Calu3 (cell line): ENCODE measurements around the gene ADD2. TPM values are rescaled to one million over a fixed set of nuclear protein-coding genes. Genes with fewer than 3 reads are reported as not detected.

Experiments used
- BruUV-seq: library from RNA; stranded (reverse); fragments of 400-500 nt; replicated peaks from 2 replicates; lab custom pipeline; 2021; lab: Mats Ljungman, UMichigan
- CTCF ChIA-PET: fragments of 300-600 bp; sonication (Branson Sonifier 250); formaldehyde crosslinking; loops from one replicate; lab custom pipeline; 2022; ENCODE audit warnings: antibody characterized with exemption; lab: Charles Lee
- DNase-seq: peaks from one replicate; pipeline ENCODE4 v3.0.0; 2022
- H3K27ac Mint-ChIP-seq: one replicate; pipeline ENCODE4 v1.8.0; 2022; ENCODE audit warnings: mixed read lengths; ENCODE audit not compliant: unreplicated experiment
- H3K27me3 Mint-ChIP-seq: one replicate; pipeline ENCODE4 v1.8.0; 2022; ENCODE audit warnings: mixed read lengths; ENCODE audit not compliant: unreplicated experiment
- H3K36me3 Mint-ChIP-seq: one replicate; pipeline ENCODE4 v1.8.0; 2022; ENCODE audit warnings: mild to moderate bottlenecking, moderate library complexity, mixed read lengths; ENCODE audit not compliant: insufficient read depth, unreplicated experiment
- H3K4me1 Mint-ChIP-seq: one replicate; pipeline ENCODE4 v1.8.0; 2022; ENCODE audit warnings: mild to moderate bottlenecking, low read depth, mixed read lengths; ENCODE audit not compliant: unreplicated experiment
- H3K4me3 Mint-ChIP-seq: one replicate; pipeline ENCODE4 v1.8.0; 2022; ENCODE audit warnings: mild to moderate bottlenecking, low read depth, moderate library complexity, mixed read lengths; ENCODE audit not compliant: unreplicated experiment
- H3K9me3 Mint-ChIP-seq: one replicate; pipeline ENCODE4 v1.8.0; 2022; ENCODE audit warnings: low read depth, mixed read lengths; ENCODE audit not compliant: unreplicated experiment
- intact Hi-C: fragments of 100-400 bp; cut with micrococcal nuclease; formaldehyde crosslinking; loops from one replicate; pipeline ENCODE4 v1.10.0; 2022; ENCODE audit not compliant: unreplicated experiment
- total RNA-seq: library from RNA; stranded (reverse); gene quantifications from 2 replicates; pipeline ENCODE4 v1.2.3, GENCODE V29; 2022
- TF ChIP-seq, protein P1 (sequence below): fragments of 200-600 bp; IDR thresholded peaks from one replicate; pipeline ENCODE4 v1.8.0; 2022; ENCODE audit warnings: antibody characterized with exemption; ENCODE audit not compliant: unreplicated experiment

Gene ADD2
- total RNA-seq, 1 experiment from 2014 or later: 0.14 TPM

DNA sequence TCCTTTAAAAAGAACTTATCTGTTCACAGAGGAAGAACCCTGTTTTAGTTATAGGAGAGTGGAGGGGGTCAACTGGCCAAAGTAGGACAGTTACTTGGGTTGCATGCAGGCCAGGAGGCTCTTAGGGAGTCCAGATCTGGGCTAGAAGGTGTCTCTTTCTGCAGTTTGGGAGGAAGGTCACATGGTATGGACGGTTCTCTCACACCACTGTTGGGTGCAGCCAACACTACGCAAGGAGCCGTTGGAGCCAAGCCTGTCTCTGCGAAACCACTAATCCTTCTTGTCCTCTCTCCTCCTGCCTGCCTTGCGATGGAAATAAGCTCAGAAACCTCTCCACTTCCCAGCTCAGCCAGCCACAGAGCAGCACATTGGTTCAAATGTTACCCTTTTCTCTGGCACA lies 108.4 kb downstream of the ADD2 start:
- Mint-ChIP-seq H3K9me3 (no peaks in the 10 kb centered on the region), H3K4me3 (no peak overlapping the region), H3K36me3 (no peaks in the 10 kb centered on the region), H3K27me3 (peaks cover 98% of the 10 kb centered on the region), H3K4me1 (no peaks in the 10 kb centered on the region), H3K27ac (no peak overlapping the region)
- TF ChIP-seq, protein P1, sequence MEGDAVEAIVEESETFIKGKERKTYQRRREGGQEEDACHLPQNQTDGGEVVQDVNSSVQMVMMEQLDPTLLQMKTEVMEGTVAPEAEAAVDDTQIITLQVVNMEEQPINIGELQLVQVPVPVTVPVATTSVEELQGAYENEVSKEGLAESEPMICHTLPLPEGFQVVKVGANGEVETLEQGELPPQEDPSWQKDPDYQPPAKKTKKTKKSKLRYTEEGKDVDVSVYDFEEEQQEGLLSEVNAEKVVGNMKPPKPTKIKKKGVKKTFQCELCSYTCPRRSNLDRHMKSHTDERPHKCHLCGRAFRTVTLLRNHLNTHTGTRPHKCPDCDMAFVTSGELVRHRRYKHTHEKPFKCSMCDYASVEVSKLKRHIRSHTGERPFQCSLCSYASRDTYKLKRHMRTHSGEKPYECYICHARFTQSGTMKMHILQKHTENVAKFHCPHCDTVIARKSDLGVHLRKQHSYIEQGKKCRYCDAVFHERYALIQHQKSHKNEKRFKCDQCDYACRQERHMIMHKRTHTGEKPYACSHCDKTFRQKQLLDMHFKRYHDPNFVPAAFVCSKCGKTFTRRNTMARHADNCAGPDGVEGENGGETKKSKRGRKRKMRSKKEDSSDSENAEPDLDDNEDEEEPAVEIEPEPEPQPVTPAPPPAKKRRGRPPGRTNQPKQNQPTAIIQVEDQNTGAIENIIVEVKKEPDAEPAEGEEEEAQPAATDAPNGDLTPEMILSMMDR: no peak
- DNase-seq: no peak
- BruUV-seq: no TSS peak
- intact Hi-C loops: loop anchor here (5.0 kb wide), 1 partner anchor 203 kb away; no protein-coding TSS in a partner anchor
- CTCF ChIA-PET: no interaction called here

DNA sequence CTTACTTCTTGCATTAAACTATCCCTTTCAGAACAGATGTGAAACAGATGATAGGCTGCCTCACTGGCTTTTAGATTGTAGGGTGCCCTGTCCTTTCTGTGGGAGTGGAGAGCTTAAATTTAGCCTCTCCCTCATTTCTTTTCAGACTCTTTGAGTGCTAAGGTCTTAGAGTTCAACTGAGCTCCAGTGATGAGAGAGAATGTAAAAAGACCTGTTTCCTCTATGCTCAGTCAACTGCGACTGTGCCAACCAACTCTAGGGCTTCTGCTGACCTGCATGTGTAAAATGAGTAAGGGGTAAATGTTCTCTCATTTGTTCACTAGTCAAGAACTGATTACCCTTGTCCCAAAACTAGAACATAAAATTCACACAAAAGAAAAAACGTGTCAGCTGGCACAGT lies 109.5 kb downstream of the ADD2 start:
- Mint-ChIP-seq H3K27ac (no peak overlapping the region), H3K27me3 (peaks cover 98% of the 10 kb centered on the region), H3K4me3 (no peak overlapping the region), H3K36me3 (no peaks in the 10 kb centered on the region), H3K9me3 (no peaks in the 10 kb centered on the region), H3K4me1 (no peaks in the 10 kb centered on the region)
- DNase-seq: no peak
- CTCF ChIA-PET: interaction anchor here (0.6 kb wide), 1 partner anchor 149 kb away, joined by 4 read pairs; no protein-coding TSS in a partner anchor
- TF ChIP-seq, protein P1: no peak
- BruUV-seq: no TSS peak
- intact Hi-C loops: loop anchor here (5.0 kb wide), 1 partner anchor 204 kb away; no protein-coding TSS in a partner anchor

DNA sequence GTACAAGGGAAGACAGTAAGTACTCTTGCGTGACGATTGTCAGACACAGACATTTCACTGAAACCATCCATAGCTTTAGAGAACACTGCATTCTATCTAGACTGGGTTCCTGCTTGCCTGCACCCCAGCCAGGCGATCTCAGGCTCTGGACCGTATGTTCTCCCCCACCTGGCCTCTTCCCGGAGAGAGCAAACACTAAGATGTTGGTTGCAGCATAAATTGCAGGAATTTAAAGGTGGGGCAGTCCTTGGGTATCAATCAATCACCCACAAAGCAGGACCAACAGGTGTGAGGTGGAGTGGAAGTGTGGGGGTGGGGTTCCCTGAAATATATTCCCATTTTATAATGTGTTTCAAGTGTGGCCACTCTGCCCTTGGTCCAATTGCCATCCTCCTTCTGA lies 110.8 kb downstream of the ADD2 start:
- H3K27ac Mint-ChIP-seq: no peak overlapping the region
- peaks cover 98% of the 10 kb centered on the region for H3K27me3 Mint-ChIP-seq
- CTCF ChIA-PET: interaction anchor here (1.2 kb wide), 1 partner anchor 128 kb away, joined by 3 read pairs; no protein-coding TSS in a partner anchor
- intact Hi-C loops: loop anchor here (5.0 kb wide), 1 partner anchor 205 kb away; no protein-coding TSS in a partner anchor
- H3K9me3 Mint-ChIP-seq: no peaks in the 10 kb centered on the region
- DNase-seq: no peak
- no peaks in the 10 kb centered on the region for H3K36me3 Mint-ChIP-seq
- BruUV-seq: no TSS peak
- TF ChIP-seq, protein P1: no peak
- H3K4me1 Mint-ChIP-seq: no peaks in the 10 kb centered on the region
- H3K4me3 Mint-ChIP-seq: no peak overlapping the region

DNA sequence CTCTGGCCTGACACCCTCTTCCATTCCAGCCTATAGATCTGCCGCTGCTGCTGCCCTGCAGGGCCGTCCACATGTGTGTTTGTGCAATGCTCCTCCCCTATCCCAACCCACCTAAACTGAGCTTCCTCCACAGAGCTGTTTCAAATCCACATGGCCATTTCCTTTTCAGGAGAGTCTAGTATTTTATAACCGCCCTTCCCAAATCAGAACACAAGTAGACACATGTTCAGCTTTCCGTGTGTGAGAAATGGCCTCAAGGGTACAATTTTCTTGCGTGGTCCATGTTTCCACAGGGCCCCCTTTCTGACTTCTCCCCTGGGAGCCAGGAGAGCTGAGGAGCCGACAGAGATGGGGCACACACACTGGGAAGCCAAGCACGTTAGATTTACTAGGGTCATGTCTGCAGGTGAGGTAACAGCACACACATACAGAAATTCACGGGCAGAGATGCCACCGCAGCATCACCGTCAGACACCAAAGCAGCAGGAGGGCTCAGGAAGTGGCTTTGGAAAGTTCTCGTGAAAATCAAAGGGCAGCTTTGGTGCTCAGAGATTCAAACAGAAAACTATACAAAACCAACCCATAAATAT lies 111.5 kb downstream of the ADD2 start:
- BruUV-seq: no TSS peak
- intact Hi-C loops: loop anchor here (5.0 kb wide), 1 partner anchor 206 kb away; no protein-coding TSS in a partner anchor
- Mint-ChIP-seq H3K36me3 (no peaks in the 10 kb centered on the region), H3K27me3 (peaks cover 98% of the 10 kb centered on the region), H3K9me3 (no peaks in the 10 kb centered on the region), H3K4me1 (no peaks in the 10 kb centered on the region), H3K27ac (no peak overlapping the region), H3K4me3 (no peak overlapping the region)
- TF ChIP-seq, protein P1: no peak
- CTCF ChIA-PET: interaction anchor here (1.2 kb wide), 1 partner anchor 129 kb away, joined by 3 read pairs; no protein-coding TSS in a partner anchor
- no peak for DNase-seq
